Smooth muscle cell (in vitro differentiated cells): ENCODE results near the gene SOAT2. TPM values are rescaled to one million over a fixed set of nuclear protein-coding genes. Genes with fewer than 3 reads are reported as not detected.

Source experiments
- DNase-seq: peaks from one replicate; lab custom pipeline; 2025; ENCODE audit not compliant: unreplicated experiment; lab: John Stamatoyannopoulos, UW
- H2AFZ ChIP-seq: fragments of 200-600 bp; sonication (generic); 2 replicates; pipeline ENCODE4 v1.6.0; 2016; ENCODE audit warnings: antibody characterized with exemption, low read depth, mild to moderate bottlenecking
- H3F3A ChIP-seq: fragments of 200-600 bp; sonication (generic); 2 replicates; pipeline ENCODE4 v1.6.0; 2017; ENCODE audit warnings: antibody characterized with exemption, low read depth
- H3K27ac ChIP-seq: fragments of 200-600 bp; sonication (generic); 2 replicates; pipeline ENCODE4 v1.5.1; 2016; ENCODE audit warnings: low read depth, mild to moderate bottlenecking
- H3K27me3 ChIP-seq: fragments of 200-600 bp; sonication (generic); 2 replicates; pipeline ENCODE4 v1.6.1; 2016; ENCODE audit warnings: low read depth, mild to moderate bottlenecking
- H3K36me3 ChIP-seq: fragments of 200-600 bp; sonication (generic); 2 replicates; pipeline ENCODE4 v1.5.1; 2016; ENCODE audit warnings: low read depth
- H3K4me1 ChIP-seq: fragments of 200-600 bp; sonication (generic); 2 replicates; pipeline ENCODE4 v1.5.1; 2016; ENCODE audit warnings: low read depth
- H3K4me2 ChIP-seq: fragments of 200-600 bp; sonication (generic); 2 replicates; pipeline ENCODE4 v1.6.0; 2016; ENCODE audit warnings: mild to moderate bottlenecking
- H3K4me3 ChIP-seq: fragments of 200-600 bp; sonication (generic); 2 replicates; pipeline ENCODE4 v1.5.1; 2016; ENCODE audit warnings: mild to moderate bottlenecking
- H3K79me2 ChIP-seq: fragments of 200-600 bp; sonication (generic); 2 replicates; pipeline ENCODE4 v1.6.0; 2016; ENCODE audit warnings: low read depth, mild to moderate bottlenecking
- H3K9ac ChIP-seq: fragments of 200-600 bp; sonication (generic); 2 replicates; pipeline ENCODE4 v1.6.0; 2016; ENCODE audit warnings: low read depth
- H3K9me3 ChIP-seq: fragments of 200-600 bp; sonication (generic); replicated peaks from 2 replicates; pipeline ENCODE4 v1.5.1; 2016; ENCODE audit warnings: low read depth
- H4K20me1 ChIP-seq: fragments of 200-600 bp; sonication (generic); 2 replicates; pipeline ENCODE4 v1.6.0; 2016; ENCODE audit warnings: low read depth
- CTCF ChIP-seq: fragments of 200-600 bp; sonication (generic); IDR thresholded peaks from 2 replicates; pipeline ENCODE4 v1.5.1; 2017; ENCODE audit warnings: borderline replicate concordance, mild to moderate bottlenecking, antibody characterized with exemption; ENCODE audit not compliant: insufficient read depth, poor library complexity, severe bottlenecking
- WGBS: methylation state at CpG from one replicate; pipeline ENCODE4 v1.1.7; 2016; ENCODE audit warnings: low lambda C conversion rate; 5-methylcytosine and 5-hydroxymethylcytosine counted together
- polyA plus RNA-seq: library from polyadenylated mRNA; unstranded; fragments of >200 nt; fragmentation: Nextera tagmentation; extraction: Ambion mirVana; gene quantifications from 2 replicates; pipeline ENCODE4 v1.2.1, GENCODE V29; 2016
- total RNA-seq: library from RNA; depleted of rRNA; stranded (reverse); fragments of >200 nt; gene quantifications from 2 replicates; pipeline ENCODE4 v1.2.3, GENCODE V29; 2014

The SOAT2 gene
- total and polyA plus RNA-seq, 2 experiments from 2014 or later: not detected

- peak within 1 kb of the TSS; percentile 95 for H2AFZ ChIP-seq
- TF ChIP-seq CTCF: no peak
- H3K79me2 ChIP-seq: no peaks in the 10 kb centered on the region
- no peaks in the 10 kb centered on the region for H3K27me3 ChIP-seq
- peak within 1 kb of the TSS; percentile 61 for H3K4me3 ChIP-seq
- peak within 1 kb of the TSS; percentile 97 for H3K4me2 ChIP-seq
- DNase-seq: no peak
- no peaks in the 10 kb centered on the region for H4K20me1 ChIP-seq
- H3K36me3 ChIP-seq: no peaks in the 10 kb centered on the region
- H3K9me3 ChIP-seq: no peaks in the 10 kb centered on the region
- H3K27ac ChIP-seq: peak within 1 kb of the TSS; percentile 28
- peaks cover 17% of the 10 kb centered on the region for H3F3A ChIP-seq
- WGBS: 1% methylated on average over 29 of the region's 51 CpGs
- H3K9ac ChIP-seq: no peak within 1 kb of the TSS
- H3K4me1 ChIP-seq: peaks cover 31% of the 10 kb centered on the region
Measured at GRCh38 chr12:53097564-53098353, 5.5 kb upstream of the SOAT2 start, which contains the start of gene IGFBP6. Gene IGFBP6, plus strand, starts transcription at chr12:53097667. Its CDS starts 51 bp downstream, at chr12:53097718.

GRCh38 chr12:53098354-53098981 is 4.8 kb upstream of the SOAT2 start:
- Histone ChIP-seq H2AFZ (peak overlapping the region; percentile 95), H3K4me2 (peak overlapping the region; percentile 97), H3K9ac (no peak overlapping the region), H3K27me3 (no peaks in the 10 kb centered on the region), H3K36me3 (no peaks in the 10 kb centered on the region), H4K20me1 (no peaks in the 10 kb centered on the region), H3K4me1 (peaks cover 31% of the 10 kb centered on the region), H3F3A (peaks cover 17% of the 10 kb centered on the region), H3K79me2 (no peaks in the 10 kb centered on the region), H3K4me3 (peak overlapping the region; percentile 61), H3K27ac (peak overlapping the region; percentile 28), H3K9me3 (no peaks in the 10 kb centered on the region)
- no peak for DNase-seq
- no peak for TF ChIP-seq CTCF
- 24% methylated on average over 13 of the region's 13 CpGs for WGBS

GRCh38 chr12:53099071-53099882 is 4.0 kb upstream of the SOAT2 start:
- TF ChIP-seq CTCF: peak; percentile 98
- DNase-seq: peak; percentile 75
- no peaks in the 10 kb centered on the region for H3K27me3 ChIP-seq
- 19% methylated on average over 6 of the region's 6 CpGs for WGBS
- H2AFZ ChIP-seq: no peak overlapping the region
- H3K27ac ChIP-seq: peak overlapping the region; percentile 28
- H3K36me3 ChIP-seq: no peaks in the 10 kb centered on the region
- H3K4me3 ChIP-seq: no peak overlapping the region
- peak overlapping the region; percentile 97 for H3K4me2 ChIP-seq
- H3K9me3 ChIP-seq: no peaks in the 10 kb centered on the region
- H3K9ac ChIP-seq: no peak overlapping the region
- H3K4me1 ChIP-seq: peaks cover 31% of the 10 kb centered on the region
- peaks cover 17% of the 10 kb centered on the region for H3F3A ChIP-seq
- no peaks in the 10 kb centered on the region for H4K20me1 ChIP-seq
- no peaks in the 10 kb centered on the region for H3K79me2 ChIP-seq
